Endothelial cell (in vitro differentiated cells): Measurements from ENCODE around the gene FRAS1. TPM values are rescaled to one million over a fixed set of nuclear protein-coding genes. Genes with fewer than 3 reads are reported as not detected.

Experiments used
- DNase-seq: peaks from one replicate; pipeline ENCODE4 v3.0.0; 2021; ENCODE audit warnings: low spot score
- H3K27ac Mint-ChIP-seq: one replicate; pipeline ENCODE4 v1.8.0; 2021; ENCODE audit warnings: mixed read lengths, inconsistent platforms; ENCODE audit not compliant: unreplicated experiment
- H3K27me3 Mint-ChIP-seq: one replicate; pipeline ENCODE4 v1.8.0; 2021; ENCODE audit warnings: mild to moderate bottlenecking, moderate library complexity, mixed read lengths, inconsistent platforms; ENCODE audit not compliant: unreplicated experiment
- H3K36me3 Mint-ChIP-seq: one replicate; pipeline ENCODE4 v1.8.0; 2021; ENCODE audit warnings: mild to moderate bottlenecking, low read depth, mixed read lengths, inconsistent platforms; ENCODE audit not compliant: unreplicated experiment
- H3K4me1 Mint-ChIP-seq: one replicate; pipeline ENCODE4 v1.8.0; 2021; ENCODE audit warnings: mild to moderate bottlenecking, mixed read lengths, inconsistent platforms; ENCODE audit not compliant: unreplicated experiment
- H3K4me3 Mint-ChIP-seq: one replicate; pipeline ENCODE4 v1.8.0; 2021; ENCODE audit warnings: mild to moderate bottlenecking, mixed read lengths, inconsistent platforms; ENCODE audit not compliant: unreplicated experiment
- H3K9me3 Mint-ChIP-seq: one replicate; pipeline ENCODE4 v1.8.0; 2021; ENCODE audit warnings: mixed read lengths, inconsistent platforms; ENCODE audit not compliant: unreplicated experiment
- total RNA-seq: library from RNA; stranded (reverse); fragmentation: NEBNext Ultra II Directional; extraction: Animal tissue kit (Norgen Biotek cat#: 25700); gene quantifications from one replicate; pipeline ENCODE4 v1.2.1, GENCODE V29; 2021; ENCODE audit not compliant: unreplicated experiment
- TF ChIP-seq, protein P1 (sequence below): fragments of 200-600 bp; sonication (generic); IDR thresholded peaks from one replicate; pipeline ENCODE4 v1.5.0; 2021; ENCODE audit warnings: antibody characterized with exemption; ENCODE audit not compliant: unreplicated experiment

FRAS1 gene
- total RNA-seq, 1 donor from 2014 or later, result 51.7 TPM

GRCh38 chr4:78519962-78520361 is 462.8 kb downstream of the FRAS1 start:
- H3K27me3 Mint-ChIP-seq, result peaks cover 2% of the 10 kb centered on the region
- no peaks in the 10 kb centered on the region for H3K9me3 Mint-ChIP-seq
- H3K36me3 Mint-ChIP-seq, result no peaks in the 10 kb centered on the region
- TF ChIP-seq, protein P1, sequence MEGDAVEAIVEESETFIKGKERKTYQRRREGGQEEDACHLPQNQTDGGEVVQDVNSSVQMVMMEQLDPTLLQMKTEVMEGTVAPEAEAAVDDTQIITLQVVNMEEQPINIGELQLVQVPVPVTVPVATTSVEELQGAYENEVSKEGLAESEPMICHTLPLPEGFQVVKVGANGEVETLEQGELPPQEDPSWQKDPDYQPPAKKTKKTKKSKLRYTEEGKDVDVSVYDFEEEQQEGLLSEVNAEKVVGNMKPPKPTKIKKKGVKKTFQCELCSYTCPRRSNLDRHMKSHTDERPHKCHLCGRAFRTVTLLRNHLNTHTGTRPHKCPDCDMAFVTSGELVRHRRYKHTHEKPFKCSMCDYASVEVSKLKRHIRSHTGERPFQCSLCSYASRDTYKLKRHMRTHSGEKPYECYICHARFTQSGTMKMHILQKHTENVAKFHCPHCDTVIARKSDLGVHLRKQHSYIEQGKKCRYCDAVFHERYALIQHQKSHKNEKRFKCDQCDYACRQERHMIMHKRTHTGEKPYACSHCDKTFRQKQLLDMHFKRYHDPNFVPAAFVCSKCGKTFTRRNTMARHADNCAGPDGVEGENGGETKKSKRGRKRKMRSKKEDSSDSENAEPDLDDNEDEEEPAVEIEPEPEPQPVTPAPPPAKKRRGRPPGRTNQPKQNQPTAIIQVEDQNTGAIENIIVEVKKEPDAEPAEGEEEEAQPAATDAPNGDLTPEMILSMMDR, result no peak
- peaks cover 13% of the 10 kb centered on the region for H3K4me1 Mint-ChIP-seq
- no peak overlapping the region for H3K27ac Mint-ChIP-seq
- H3K4me3 Mint-ChIP-seq, result no peak overlapping the region
- DNase-seq, result no peak

- no peak for DNase-seq
- peaks cover 13% of the 10 kb centered on the region for H3K4me1 Mint-ChIP-seq
- no peaks in the 10 kb centered on the region for H3K9me3 Mint-ChIP-seq
- TF ChIP-seq, protein P1, result no peak
- no peak overlapping the region for H3K27ac Mint-ChIP-seq
- no peak overlapping the region for H3K4me3 Mint-ChIP-seq
- peaks cover 6% of the 10 kb centered on the region for H3K36me3 Mint-ChIP-seq
- H3K27me3 Mint-ChIP-seq, result peaks cover 2% of the 10 kb centered on the region
Observed at GRCh38 chr4:78520808-78521226, 463.7 kb downstream of the FRAS1 start.

- H3K4me3 Mint-ChIP-seq, result no peak overlapping the region
- H3K9me3 Mint-ChIP-seq, result no peaks in the 10 kb centered on the region
- peaks cover 6% of the 10 kb centered on the region for H3K36me3 Mint-ChIP-seq
- H3K27ac Mint-ChIP-seq, result no peak overlapping the region
- DNase-seq, result no peak
- peaks cover 2% of the 10 kb centered on the region for H3K27me3 Mint-ChIP-seq
- peaks cover 4% of the 10 kb centered on the region for H3K4me1 Mint-ChIP-seq
- TF ChIP-seq, protein P1, result no peak
Observed at GRCh38 chr4:78524009-78524408, 466.9 kb downstream of the FRAS1 start.

GRCh38 chr4:78525559-78525958 is 468.4 kb downstream of the FRAS1 start:
- DNase-seq, result no peak
- TF ChIP-seq, protein P1, result no peak
- no peak overlapping the region for H3K4me3 Mint-ChIP-seq
- peaks cover 2% of the 10 kb centered on the region for H3K4me1 Mint-ChIP-seq
- H3K27ac Mint-ChIP-seq, result no peak overlapping the region
- H3K27me3 Mint-ChIP-seq, result peaks cover 2% of the 10 kb centered on the region
- no peaks in the 10 kb centered on the region for H3K9me3 Mint-ChIP-seq
- H3K36me3 Mint-ChIP-seq, result peaks cover 6% of the 10 kb centered on the region

DNA sequence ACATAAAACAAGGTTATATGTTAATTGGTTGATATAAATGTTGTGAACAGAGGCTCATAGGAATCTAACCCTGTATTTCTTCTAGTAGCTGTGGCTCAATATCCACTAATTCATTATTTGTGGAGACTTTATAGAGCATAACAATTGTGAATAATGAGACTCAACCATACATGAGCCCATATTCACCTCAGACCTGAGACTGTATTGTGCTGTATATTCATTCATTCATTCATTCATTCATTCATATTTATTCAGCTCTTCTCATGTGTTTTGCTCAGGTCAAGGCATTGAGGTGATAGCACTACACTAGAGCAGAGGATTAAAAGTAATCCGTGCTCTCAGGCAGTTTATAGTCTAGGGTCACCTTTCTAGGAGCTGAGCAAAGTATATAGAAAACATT is 470.0 kb downstream of the FRAS1 start:
- Mint-ChIP-seq H3K4me1 (peaks cover 18% of the 10 kb centered on the region), H3K4me3 (no peak overlapping the region), H3K27ac (no peak overlapping the region), H3K9me3 (no peaks in the 10 kb centered on the region), H3K27me3 (peaks cover 5% of the 10 kb centered on the region), H3K36me3 (peaks cover 6% of the 10 kb centered on the region)
- no peak for DNase-seq
- TF ChIP-seq, protein P1, result no peak
